ENCODE data around the gene PLEKHG4.

DNA sequence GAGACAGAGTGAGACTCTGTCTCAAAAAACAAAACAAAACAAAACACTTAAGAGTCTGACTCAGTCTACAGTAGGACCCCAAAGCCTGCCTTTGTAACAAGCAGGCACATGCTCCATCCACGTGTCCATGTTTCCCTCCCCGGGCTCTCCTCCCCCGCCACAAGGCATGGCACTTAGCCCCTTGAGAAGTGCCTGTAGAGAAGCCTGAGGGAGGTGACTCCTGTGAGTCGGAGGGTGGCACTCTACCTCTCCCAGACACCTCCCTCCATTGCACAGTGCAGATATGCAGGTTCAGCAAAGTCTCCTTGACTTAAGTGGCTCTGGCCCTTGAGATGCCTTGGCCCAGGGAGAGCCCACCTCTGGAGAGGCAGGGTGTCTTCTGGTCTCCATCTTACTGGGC, 38.8 kb upstream of the PLEKHG4 start:
- no peak for TF ChIP-seq YY1 (IDR thresholded peaks at IDR 0.05; ENCODE audit: low read depth)
- no peak for TF ChIP-seq TEAD4 (IDR thresholded peaks at IDR 0.05; ENCODE audit: borderline replicate concordance, insufficient read depth)
- TF ChIP-seq RFX5 (IDR thresholded peaks at IDR 0.05; ENCODE audit: low read length): no peak
- TF ChIP-seq, protein P1, sequence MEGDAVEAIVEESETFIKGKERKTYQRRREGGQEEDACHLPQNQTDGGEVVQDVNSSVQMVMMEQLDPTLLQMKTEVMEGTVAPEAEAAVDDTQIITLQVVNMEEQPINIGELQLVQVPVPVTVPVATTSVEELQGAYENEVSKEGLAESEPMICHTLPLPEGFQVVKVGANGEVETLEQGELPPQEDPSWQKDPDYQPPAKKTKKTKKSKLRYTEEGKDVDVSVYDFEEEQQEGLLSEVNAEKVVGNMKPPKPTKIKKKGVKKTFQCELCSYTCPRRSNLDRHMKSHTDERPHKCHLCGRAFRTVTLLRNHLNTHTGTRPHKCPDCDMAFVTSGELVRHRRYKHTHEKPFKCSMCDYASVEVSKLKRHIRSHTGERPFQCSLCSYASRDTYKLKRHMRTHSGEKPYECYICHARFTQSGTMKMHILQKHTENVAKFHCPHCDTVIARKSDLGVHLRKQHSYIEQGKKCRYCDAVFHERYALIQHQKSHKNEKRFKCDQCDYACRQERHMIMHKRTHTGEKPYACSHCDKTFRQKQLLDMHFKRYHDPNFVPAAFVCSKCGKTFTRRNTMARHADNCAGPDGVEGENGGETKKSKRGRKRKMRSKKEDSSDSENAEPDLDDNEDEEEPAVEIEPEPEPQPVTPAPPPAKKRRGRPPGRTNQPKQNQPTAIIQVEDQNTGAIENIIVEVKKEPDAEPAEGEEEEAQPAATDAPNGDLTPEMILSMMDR (IDR thresholded peaks at IDR 0.05): no peak
- TF ChIP-seq TAF1 (IDR thresholded peaks at IDR 0.05; ENCODE audit: borderline replicate concordance, low read depth, low read length): no peak
- TF ChIP-seq RAD21 (IDR thresholded peaks at IDR 0.05; ENCODE audit: low read length): no peak
- TF ChIP-seq, protein P2, sequence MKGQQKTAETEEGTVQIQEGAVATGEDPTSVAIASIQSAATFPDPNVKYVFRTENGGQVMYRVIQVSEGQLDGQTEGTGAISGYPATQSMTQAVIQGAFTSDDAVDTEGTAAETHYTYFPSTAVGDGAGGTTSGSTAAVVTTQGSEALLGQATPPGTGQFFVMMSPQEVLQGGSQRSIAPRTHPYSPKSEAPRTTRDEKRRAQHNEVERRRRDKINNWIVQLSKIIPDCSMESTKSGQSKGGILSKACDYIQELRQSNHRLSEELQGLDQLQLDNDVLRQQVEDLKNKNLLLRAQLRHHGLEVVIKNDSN (IDR thresholded peaks at IDR 0.05; ENCODE audit: borderline replicate concordance, low read depth): no peak
- TF ChIP-seq, protein P3, sequence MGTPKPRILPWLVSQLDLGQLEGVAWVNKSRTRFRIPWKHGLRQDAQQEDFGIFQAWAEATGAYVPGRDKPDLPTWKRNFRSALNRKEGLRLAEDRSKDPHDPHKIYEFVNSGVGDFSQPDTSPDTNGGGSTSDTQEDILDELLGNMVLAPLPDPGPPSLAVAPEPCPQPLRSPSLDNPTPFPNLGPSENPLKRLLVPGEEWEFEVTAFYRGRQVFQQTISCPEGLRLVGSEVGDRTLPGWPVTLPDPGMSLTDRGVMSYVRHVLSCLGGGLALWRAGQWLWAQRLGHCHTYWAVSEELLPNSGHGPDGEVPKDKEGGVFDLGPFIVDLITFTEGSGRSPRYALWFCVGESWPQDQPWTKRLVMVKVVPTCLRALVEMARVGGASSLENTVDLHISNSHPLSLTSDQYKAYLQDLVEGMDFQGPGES (IDR thresholded peaks at IDR 0.05; ENCODE audit: low read depth, low read length): no peak
- TF ChIP-seq SMC3 (IDR thresholded peaks at IDR 0.05; ENCODE audit: low read depth, low read length): no peak
- no peak for TF ChIP-seq EZH2phosphoT487 (IDR thresholded peaks at IDR 0.05; ENCODE audit: borderline replicate concordance, low read depth)
- TF ChIP-seq JUND (IDR thresholded peaks at IDR 0.05): no peak
- TF ChIP-seq, protein P4, sequence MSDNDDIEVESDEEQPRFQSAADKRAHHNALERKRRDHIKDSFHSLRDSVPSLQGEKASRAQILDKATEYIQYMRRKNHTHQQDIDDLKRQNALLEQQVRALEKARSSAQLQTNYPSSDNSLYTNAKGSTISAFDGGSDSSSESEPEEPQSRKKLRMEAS (IDR thresholded peaks at IDR 0.05; ENCODE audit: low read depth): no peak

Measured in SK-N-SH (cell line).